ENCODE data around the gene TBC1D22A.

DNA sequence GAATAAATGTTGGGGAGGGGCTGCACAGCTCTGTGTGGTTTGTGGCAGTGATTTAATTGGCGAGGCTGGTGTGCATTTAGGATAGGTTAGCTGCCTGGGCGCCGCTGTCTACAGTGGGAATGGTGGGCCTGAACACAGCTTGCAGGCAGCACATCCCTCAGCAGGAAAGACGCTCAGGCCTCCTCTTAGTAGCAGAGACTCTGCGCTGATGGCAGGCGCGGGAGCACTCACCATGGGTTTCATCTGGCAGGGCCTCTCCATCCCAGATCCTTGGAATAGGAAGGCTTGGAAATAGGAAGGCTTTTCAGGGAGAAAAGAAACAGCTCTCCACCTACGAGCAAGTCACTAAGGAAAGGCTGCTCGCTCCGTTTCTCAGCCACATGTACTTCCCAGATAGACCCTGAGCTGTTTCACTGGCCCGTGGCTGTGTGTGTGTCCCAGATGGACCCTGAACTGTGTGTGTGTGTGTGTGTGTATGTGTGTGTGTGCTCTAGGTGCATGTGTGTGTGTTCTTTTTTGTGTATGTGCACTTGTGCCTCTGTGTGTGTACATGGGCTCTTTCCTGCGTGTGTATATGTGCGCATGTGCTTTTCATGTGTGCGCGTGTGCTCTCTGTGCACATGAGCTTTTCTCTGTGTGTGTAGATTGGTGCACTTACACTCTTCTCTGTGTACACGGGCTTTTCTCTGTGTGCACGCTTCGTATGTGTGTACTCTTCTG lies 144.0 kb downstream of the TBC1D22A start:
- TF ChIP-seq, protein P1, sequence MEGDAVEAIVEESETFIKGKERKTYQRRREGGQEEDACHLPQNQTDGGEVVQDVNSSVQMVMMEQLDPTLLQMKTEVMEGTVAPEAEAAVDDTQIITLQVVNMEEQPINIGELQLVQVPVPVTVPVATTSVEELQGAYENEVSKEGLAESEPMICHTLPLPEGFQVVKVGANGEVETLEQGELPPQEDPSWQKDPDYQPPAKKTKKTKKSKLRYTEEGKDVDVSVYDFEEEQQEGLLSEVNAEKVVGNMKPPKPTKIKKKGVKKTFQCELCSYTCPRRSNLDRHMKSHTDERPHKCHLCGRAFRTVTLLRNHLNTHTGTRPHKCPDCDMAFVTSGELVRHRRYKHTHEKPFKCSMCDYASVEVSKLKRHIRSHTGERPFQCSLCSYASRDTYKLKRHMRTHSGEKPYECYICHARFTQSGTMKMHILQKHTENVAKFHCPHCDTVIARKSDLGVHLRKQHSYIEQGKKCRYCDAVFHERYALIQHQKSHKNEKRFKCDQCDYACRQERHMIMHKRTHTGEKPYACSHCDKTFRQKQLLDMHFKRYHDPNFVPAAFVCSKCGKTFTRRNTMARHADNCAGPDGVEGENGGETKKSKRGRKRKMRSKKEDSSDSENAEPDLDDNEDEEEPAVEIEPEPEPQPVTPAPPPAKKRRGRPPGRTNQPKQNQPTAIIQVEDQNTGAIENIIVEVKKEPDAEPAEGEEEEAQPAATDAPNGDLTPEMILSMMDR (conservative IDR thresholded peaks at IDR 0.05; ENCODE audit: low read depth in 2 of 2) = no peak
- TF ChIP-seq POLR2AphosphoS5 (IDR thresholded peaks at IDR 0.05; ENCODE audit: low read depth) (no peak), REST (IDR thresholded peaks at IDR 0.05; ENCODE audit: unreplicated experiment) (no peak), EZH2 (IDR thresholded peaks at IDR 0.05; ENCODE audit: low read depth, unreplicated experiment) (no peak), ZNF331 (CRISPR knock-in tag; IDR thresholded peaks at IDR 0.05; ENCODE audit: low read depth) (no peak), EZH2phosphoT487 (IDR thresholded peaks at IDR 0.05; ENCODE audit: unreplicated experiment) (no peak), JUNB (IDR thresholded peaks at IDR 0.05; ENCODE audit: unreplicated experiment) (no peak), CREB1 (CRISPR knock-in tag; IDR thresholded peaks at IDR 0.05; ENCODE audit: low read depth) (no peak), ETS1 (IDR thresholded peaks at IDR 0.05) (no peak)
- TF ChIP-seq, protein P2, sequence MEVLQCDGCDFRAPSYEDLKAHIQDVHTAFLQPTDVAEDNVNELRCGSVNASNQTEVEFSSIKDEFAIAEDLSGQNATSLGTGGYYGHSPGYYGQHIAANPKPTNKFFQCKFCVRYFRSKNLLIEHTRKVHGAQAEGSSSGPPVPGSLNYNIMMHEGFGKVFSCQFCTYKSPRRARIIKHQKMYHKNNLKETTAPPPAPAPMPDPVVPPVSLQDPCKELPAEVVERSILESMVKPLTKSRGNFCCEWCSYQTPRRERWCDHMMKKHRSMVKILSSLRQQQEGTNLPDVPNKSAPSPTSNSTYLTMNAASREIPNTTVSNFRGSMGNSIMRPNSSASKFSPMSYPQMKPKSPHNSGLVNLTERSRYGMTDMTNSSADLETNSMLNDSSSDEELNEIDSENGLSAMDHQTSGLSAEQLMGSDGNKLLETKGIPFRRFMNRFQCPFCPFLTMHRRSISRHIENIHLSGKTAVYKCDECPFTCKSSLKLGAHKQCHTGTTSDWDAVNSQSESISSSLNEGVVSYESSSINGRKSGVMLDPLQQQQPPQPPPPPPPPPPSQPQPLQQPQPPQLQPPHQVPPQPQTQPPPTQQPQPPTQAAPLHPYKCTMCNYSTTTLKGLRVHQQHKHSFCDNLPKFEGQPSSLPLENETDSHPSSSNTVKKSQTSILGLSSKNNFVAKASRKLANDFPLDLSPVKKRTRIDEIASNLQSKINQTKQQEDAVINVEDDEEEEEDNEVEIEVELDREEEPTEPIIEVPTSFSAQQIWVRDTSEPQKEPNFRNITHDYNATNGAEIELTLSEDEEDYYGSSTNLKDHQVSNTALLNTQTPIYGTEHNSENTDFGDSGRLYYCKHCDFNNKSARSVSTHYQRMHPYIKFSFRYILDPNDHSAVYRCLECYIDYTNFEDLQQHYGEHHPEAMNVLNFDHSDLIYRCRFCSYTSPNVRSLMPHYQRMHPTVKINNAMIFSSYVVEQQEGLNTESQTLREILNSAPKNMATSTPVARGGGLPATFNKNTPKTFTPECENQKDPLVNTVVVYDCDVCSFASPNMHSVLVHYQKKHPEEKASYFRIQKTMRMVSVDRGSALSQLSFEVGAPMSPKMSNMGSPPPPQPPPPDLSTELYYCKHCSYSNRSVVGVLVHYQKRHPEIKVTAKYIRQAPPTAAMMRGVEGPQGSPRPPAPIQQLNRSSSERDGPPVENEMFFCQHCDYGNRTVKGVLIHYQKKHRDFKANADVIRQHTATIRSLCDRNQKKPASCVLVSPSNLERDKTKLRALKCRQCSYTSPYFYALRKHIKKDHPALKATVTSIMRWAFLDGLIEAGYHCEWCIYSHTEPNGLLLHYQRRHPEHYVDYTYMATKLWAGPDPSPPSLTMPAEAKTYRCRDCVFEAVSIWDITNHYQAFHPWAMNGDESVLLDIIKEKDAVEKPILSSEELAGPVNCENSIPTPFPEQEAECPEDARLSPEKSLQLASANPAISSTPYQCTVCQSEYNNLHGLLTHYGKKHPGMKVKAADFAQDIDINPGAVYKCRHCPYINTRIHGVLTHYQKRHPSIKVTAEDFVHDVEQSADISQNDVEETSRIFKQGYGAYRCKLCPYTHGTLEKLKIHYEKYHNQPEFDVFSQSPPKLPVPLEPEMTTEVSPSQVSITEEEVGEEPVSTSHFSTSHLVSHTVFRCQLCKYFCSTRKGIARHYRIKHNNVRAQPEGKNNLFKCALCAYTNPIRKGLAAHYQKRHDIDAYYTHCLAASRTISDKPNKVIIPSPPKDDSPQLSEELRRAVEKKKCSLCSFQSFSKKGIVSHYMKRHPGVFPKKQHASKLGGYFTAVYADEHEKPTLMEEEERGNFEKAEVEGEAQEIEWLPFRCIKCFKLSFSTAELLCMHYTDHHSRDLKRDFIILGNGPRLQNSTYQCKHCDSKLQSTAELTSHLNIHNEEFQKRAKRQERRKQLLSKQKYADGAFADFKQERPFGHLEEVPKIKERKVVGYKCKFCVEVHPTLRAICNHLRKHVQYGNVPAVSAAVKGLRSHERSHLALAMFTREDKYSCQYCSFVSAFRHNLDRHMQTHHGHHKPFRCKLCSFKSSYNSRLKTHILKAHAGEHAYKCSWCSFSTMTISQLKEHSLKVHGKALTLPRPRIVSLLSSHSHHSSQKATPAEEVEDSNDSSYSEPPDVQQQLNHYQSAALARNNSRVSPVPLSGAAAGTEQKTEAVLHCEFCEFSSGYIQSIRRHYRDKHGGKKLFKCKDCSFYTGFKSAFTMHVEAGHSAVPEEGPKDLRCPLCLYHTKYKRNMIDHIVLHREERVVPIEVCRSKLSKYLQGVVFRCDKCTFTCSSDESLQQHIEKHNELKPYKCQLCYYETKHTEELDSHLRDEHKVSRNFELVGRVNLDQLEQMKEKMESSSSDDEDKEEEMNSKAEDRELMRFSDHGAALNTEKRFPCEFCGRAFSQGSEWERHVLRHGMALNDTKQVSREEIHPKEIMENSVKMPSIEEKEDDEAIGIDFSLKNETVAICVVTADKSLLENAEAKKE (CRISPR knock-in tag; IDR thresholded peaks at IDR 0.05) = no peak
